ENCODE results near the gene ACER2.

ACER2 gene

GRCh38 chr9:19457693-19458009 lies 48.8 kb downstream of the ACER2 start:
- Histone ChIP-seq H3F3A (ENCODE audit: control insufficient read depth, insufficient read depth) (no peaks in the 10 kb centered on the region), H3K27me3 (ENCODE audit: control insufficient read depth, low read length) (no peaks in the 10 kb centered on the region; the same call in 1 of the 2 replicates), H3K9me2 (replicated peaks; ENCODE audit: control insufficient read depth, low read length) (no peaks in the 10 kb centered on the region), H3K4me2 (ENCODE audit: low read length) (peak overlapping the region; percentile 44), H3K4me1 (ENCODE audit: control insufficient read depth, low read length) (peaks cover 17% of the 10 kb centered on the region), H3K9me3 (ENCODE audit: control insufficient read depth, insufficient read depth, low read length) (no peaks in the 10 kb centered on the region), H3K27ac (ENCODE audit: low read depth, low read length) (no peak overlapping the region), H4K20me1 (ENCODE audit: control insufficient read depth, insufficient read depth, low read depth, low read length) (no peaks in the 10 kb centered on the region), H3K79me2 (ENCODE audit: control insufficient read depth, low read length) (no peaks in the 10 kb centered on the region), H3K4me3 (ENCODE audit: low read length) (peak overlapping the region; percentile 17), H3K36me3 (ENCODE audit: control insufficient read depth, low read length) (no peaks in the 10 kb centered on the region)
- TF ChIP-seq EZH2phosphoT487 (IDR thresholded peaks at IDR 0.05; ENCODE audit: borderline replicate concordance, low read length), result no peak
- TF ChIP-seq, protein P1, sequence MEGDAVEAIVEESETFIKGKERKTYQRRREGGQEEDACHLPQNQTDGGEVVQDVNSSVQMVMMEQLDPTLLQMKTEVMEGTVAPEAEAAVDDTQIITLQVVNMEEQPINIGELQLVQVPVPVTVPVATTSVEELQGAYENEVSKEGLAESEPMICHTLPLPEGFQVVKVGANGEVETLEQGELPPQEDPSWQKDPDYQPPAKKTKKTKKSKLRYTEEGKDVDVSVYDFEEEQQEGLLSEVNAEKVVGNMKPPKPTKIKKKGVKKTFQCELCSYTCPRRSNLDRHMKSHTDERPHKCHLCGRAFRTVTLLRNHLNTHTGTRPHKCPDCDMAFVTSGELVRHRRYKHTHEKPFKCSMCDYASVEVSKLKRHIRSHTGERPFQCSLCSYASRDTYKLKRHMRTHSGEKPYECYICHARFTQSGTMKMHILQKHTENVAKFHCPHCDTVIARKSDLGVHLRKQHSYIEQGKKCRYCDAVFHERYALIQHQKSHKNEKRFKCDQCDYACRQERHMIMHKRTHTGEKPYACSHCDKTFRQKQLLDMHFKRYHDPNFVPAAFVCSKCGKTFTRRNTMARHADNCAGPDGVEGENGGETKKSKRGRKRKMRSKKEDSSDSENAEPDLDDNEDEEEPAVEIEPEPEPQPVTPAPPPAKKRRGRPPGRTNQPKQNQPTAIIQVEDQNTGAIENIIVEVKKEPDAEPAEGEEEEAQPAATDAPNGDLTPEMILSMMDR (IDR thresholded peaks at IDR 0.05; ENCODE audit: low read depth, low read length, poor library complexity, severe bottlenecking), result no peak

DNA sequence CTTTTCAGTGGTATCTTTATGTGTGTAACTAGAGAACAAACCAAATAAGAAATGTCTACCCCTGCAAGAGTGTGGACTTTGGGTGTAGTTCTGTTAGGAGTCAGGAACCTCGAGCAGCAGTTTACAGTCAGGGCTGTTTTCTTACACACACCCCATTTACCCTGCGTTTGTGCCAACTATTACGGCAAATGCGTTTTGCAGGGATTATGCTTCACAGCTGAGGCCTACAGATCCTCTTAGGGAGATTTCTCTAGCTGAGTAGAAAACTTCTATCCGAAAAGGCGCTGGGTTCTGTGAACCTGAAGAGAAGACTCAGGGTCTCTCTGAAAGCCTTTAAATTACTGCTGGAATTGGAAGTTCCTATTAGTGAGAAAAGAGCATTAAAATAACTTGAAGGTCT lies 51.4 kb downstream of the ACER2 start:
- Histone ChIP-seq H3K36me3 (ENCODE audit: control insufficient read depth, low read length) (no peaks in the 10 kb centered on the region), H3K27me3 (ENCODE audit: control insufficient read depth, low read length) (no peaks in the 10 kb centered on the region; the same call in 1 of the 2 replicates), H3K27ac (ENCODE audit: low read depth, low read length) (no peak overlapping the region), H3K4me1 (ENCODE audit: control insufficient read depth, low read length) (peaks cover 21% of the 10 kb centered on the region), H3K9me3 (ENCODE audit: control insufficient read depth, insufficient read depth, low read length) (no peaks in the 10 kb centered on the region), H3K4me2 (ENCODE audit: low read length) (no peak overlapping the region), H3K4me3 (ENCODE audit: low read length) (no peak overlapping the region), H4K20me1 (ENCODE audit: control insufficient read depth, insufficient read depth, low read depth, low read length) (no peaks in the 10 kb centered on the region), H3F3A (ENCODE audit: control insufficient read depth, insufficient read depth) (no peaks in the 10 kb centered on the region), H3K79me2 (ENCODE audit: control insufficient read depth, low read length) (no peaks in the 10 kb centered on the region), H3K9me2 (replicated peaks; ENCODE audit: control insufficient read depth, low read length) (no peaks in the 10 kb centered on the region)
- TF ChIP-seq EZH2phosphoT487 (IDR thresholded peaks at IDR 0.05; ENCODE audit: borderline replicate concordance, low read length), result no peak
- TF ChIP-seq, protein P1 (IDR thresholded peaks at IDR 0.05; ENCODE audit: low read depth, low read length, poor library complexity, severe bottlenecking), result no peak

DNA sequence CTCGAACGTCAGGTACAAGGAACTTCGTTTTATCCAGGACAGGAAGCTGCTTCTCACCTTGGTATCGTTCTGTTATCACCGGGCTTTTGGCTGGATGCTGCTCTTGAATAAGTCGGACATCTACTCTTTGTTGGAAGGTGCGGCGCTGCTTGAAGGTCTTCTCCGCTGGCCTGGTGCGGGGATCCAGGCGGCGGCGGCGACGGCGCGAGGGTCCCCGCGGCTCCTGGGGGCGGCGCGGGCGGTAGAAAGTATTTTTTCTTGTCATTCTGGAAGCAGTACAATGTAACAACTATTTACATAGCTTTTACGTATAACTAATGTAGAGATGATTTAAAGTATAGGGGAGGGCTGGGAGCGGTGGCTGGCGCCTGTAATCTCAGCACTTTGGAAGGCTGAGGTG lies 52.3 kb downstream of the ACER2 start:
- Histone ChIP-seq H3F3A (ENCODE audit: control insufficient read depth, insufficient read depth) (no peaks in the 10 kb centered on the region), H3K79me2 (ENCODE audit: control insufficient read depth, low read length) (no peaks in the 10 kb centered on the region), H3K36me3 (ENCODE audit: control insufficient read depth, low read length) (no peaks in the 10 kb centered on the region), H3K9me2 (replicated peaks; ENCODE audit: control insufficient read depth, low read length) (no peaks in the 10 kb centered on the region), H3K9me3 (ENCODE audit: control insufficient read depth, insufficient read depth, low read length) (no peaks in the 10 kb centered on the region), H3K4me2 (ENCODE audit: low read length) (no peak overlapping the region), H4K20me1 (ENCODE audit: control insufficient read depth, insufficient read depth, low read depth, low read length) (no peaks in the 10 kb centered on the region), H3K27me3 (ENCODE audit: control insufficient read depth, low read length) (no peaks in the 10 kb centered on the region; the same call in 1 of the 2 replicates), H3K4me3 (ENCODE audit: low read length) (no peak overlapping the region), H3K27ac (ENCODE audit: low read depth, low read length) (no peak overlapping the region), H3K4me1 (ENCODE audit: control insufficient read depth, low read length) (peaks cover 21% of the 10 kb centered on the region)
- TF ChIP-seq, protein P1 (IDR thresholded peaks at IDR 0.05; ENCODE audit: low read depth, low read length, poor library complexity, severe bottlenecking), result no peak
- TF ChIP-seq EZH2phosphoT487 (IDR thresholded peaks at IDR 0.05; ENCODE audit: borderline replicate concordance, low read length), result no peak

Data from DOHH2 (cell line).